Left lobe of liver (tissue), 2 donors: ENCODE data around the gene KRTAP1-1. TPM values are rescaled to one million over a fixed set of nuclear protein-coding genes. Genes with fewer than 3 reads are reported as not detected.
"Not testable (repeated sequence)": the region's sequence is repeated elsewhere in the genome, so short reads cannot be mapped to it uniquely, and the experiment has no call there.

ENCODE experiments used
- ATAC-seq: fragments of 200-7000 bp; cut with Tn5 transposase; one replicate; pipeline ENCODE4 v1.9.1; 2020; ENCODE audit warnings: mild to moderate bottlenecking, moderate library complexity
- DNase-seq: peaks from one replicate; pipeline ENCODE4 v3.0.0-alpha.2; 2020; ENCODE audit warnings: low spot score
- total RNA-seq: library from RNA; stranded (reverse); gene quantifications from one replicate; pipeline ENCODE4 v1.2.1, GENCODE V29; 2021
- donor health status: DM: no; HTN: no; CAD: no; lungs with moderate emphysema.
- donor health status: DM: no; HTN: yes; CAD: no.

KRTAP1-1 gene
- total RNA-seq, 1 donor from 2014 or later = not detected

- no peak for DNase-seq
- ATAC-seq = no peak
Observed at GRCh38 chr17:41057547-41057946, 16.3 kb upstream of the KRTAP1-1 start.

- not testable (repeated sequence) for DNase-seq, ATAC-seq
Observed at GRCh38 chr17:41055130-41055529, 13.9 kb upstream of the KRTAP1-1 start, which contains the start of gene KRTAP2-2. KRTAP2-2 (minus strand) TSS chr17:41055230; CDS start chr17:41055211, 19 bp downstream.

- not testable (repeated sequence) for ATAC-seq
Observed at GRCh38 chr17:41054556-41054955, 13.3 kb upstream of the KRTAP1-1 start.

GRCh38 chr17:41054025-41054424 is 12.8 kb upstream of the KRTAP1-1 start:
- ATAC-seq = no peak
- DNase-seq = no peak

More at GRCh38 chr17:41054556-41054955, 13.3 kb upstream of the KRTAP1-1 start:
- DNase-seq = not testable (repeated sequence)

- ATAC-seq = no peak
- no peak for DNase-seq
Observed at GRCh38 chr17:41052566-41052965, 11.3 kb upstream of the KRTAP1-1 start.

GRCh38 chr17:41049110-41049509 is 7.9 kb upstream of the KRTAP1-1 start:
- DNase-seq (no peak), ATAC-seq (no peak)

- ATAC-seq (no peak), DNase-seq (no peak)
Observed at GRCh38 chr17:41048441-41048840, 7.2 kb upstream of the KRTAP1-1 start.

- ATAC-seq, DNase-seq: not testable (repeated sequence)
Observed at GRCh38 chr17:41046735-41047465, 5.7 kb upstream of the KRTAP1-1 start, which contains the start of gene KRTAP2-1. KRTAP2-1 (minus strand) TSS chr17:41047316; CDS start chr17:41047267, 49 bp downstream.

GRCh38 chr17:41042953-41043352 is 1.7 kb upstream of the KRTAP1-1 start:
- ATAC-seq (no peak), DNase-seq (no peak)

GRCh38 chr17:41037853-41038350 is 3.3 kb downstream of the KRTAP1-1 start:
- ATAC-seq = no peak
- DNase-seq = no peak

- DNase-seq, ATAC-seq: not testable (repeated sequence)
Observed at GRCh38 chr17:41034346-41034935, 6.8 kb downstream of the KRTAP1-1 start, which contains the start of gene KRTAP1-3. KRTAP1-3 (minus strand) TSS chr17:41034874; CDS start chr17:41034821, 53 bp downstream.

GRCh38 chr17:41029633-41030245 is 11.5 kb downstream of the KRTAP1-1 start, which contains the start of gene KRTAP1-4:
KRTAP1-4 (minus strand) TSS chr17:41030195; CDS start chr17:41030078, 117 bp downstream.
- DNase-seq = no peak
- no peak for ATAC-seq

GRCh38 chr17:41026715-41027471 is 14.4 kb downstream of the KRTAP1-1 start, which contains the start of gene KRTAP1-5:
KRTAP1-5 (minus strand) TSS chr17:41027208; CDS start chr17:41027155, 53 bp downstream.
- DNase-seq = no peak
- no peak for ATAC-seq

- DNase-seq (no peak), ATAC-seq (no peak)
Observed at GRCh38 chr17:41024697-41025096, 16.6 kb downstream of the KRTAP1-1 start.

GRCh38 chr17:41020336-41020735 is 20.9 kb downstream of the KRTAP1-1 start:
- DNase-seq (no peak), ATAC-seq (no peak)

GRCh38 chr17:41019415-41019814 is 21.8 kb downstream of the KRTAP1-1 start:
- no peak for ATAC-seq
- no peak for DNase-seq

- no peak for DNase-seq
Observed at GRCh38 chr17:41018541-41018940, 22.7 kb downstream of the KRTAP1-1 start.

GRCh38 chr17:41016578-41017215 is 24.6 kb downstream of the KRTAP1-1 start:
- ATAC-seq = no peak
- DNase-seq = no peak

More at GRCh38 chr17:41018541-41018940, 22.7 kb downstream of the KRTAP1-1 start:
- no peak for ATAC-seq

GRCh38 chr17:41015454-41015853 is 25.8 kb downstream of the KRTAP1-1 start:
- ATAC-seq = no peak
- DNase-seq = no peak

- ATAC-seq = no peak
Observed at GRCh38 chr17:41013606-41014005, 27.6 kb downstream of the KRTAP1-1 start.

More at GRCh38 chr17:41013606-41014005, 27.6 kb downstream of the KRTAP1-1 start:
- DNase-seq = no peak
